ENCODE measurements around the gene RBM17.

- TF ChIP-seq POLR2AphosphoS5 (IDR thresholded peaks at IDR 0.05; ENCODE audit: low read depth, low read length) (no peak), POLR2A (IDR thresholded peaks at IDR 0.05; ENCODE audit: low read depth, low read length) (no peak), TAF1 (IDR thresholded peaks at IDR 0.05; ENCODE audit: low read depth, low read length) (no peak), POU2F2 (IDR thresholded peaks at IDR 0.05; ENCODE audit: low read depth, low read length) (no peak)
Measured at GRCh38 chr10:6162589-6163356, 73.9 kb downstream of the RBM17 start.

Data from GM12891 (cell line).